Epidermal melanocyte (primary cell): Measurements from ENCODE around the gene POLE2.
"Not testable (repeated sequence)": the region's sequence is repeated elsewhere in the genome, so short reads cannot be mapped to it uniquely, and the experiment has no call there.

Experiments
- DNase-seq: peaks from one replicate; pipeline ENCODE4 v3.0.0; 2011; ENCODE audit warnings: low spot score; ENCODE audit not compliant: insufficient read length

Gene POLE2

DNA sequence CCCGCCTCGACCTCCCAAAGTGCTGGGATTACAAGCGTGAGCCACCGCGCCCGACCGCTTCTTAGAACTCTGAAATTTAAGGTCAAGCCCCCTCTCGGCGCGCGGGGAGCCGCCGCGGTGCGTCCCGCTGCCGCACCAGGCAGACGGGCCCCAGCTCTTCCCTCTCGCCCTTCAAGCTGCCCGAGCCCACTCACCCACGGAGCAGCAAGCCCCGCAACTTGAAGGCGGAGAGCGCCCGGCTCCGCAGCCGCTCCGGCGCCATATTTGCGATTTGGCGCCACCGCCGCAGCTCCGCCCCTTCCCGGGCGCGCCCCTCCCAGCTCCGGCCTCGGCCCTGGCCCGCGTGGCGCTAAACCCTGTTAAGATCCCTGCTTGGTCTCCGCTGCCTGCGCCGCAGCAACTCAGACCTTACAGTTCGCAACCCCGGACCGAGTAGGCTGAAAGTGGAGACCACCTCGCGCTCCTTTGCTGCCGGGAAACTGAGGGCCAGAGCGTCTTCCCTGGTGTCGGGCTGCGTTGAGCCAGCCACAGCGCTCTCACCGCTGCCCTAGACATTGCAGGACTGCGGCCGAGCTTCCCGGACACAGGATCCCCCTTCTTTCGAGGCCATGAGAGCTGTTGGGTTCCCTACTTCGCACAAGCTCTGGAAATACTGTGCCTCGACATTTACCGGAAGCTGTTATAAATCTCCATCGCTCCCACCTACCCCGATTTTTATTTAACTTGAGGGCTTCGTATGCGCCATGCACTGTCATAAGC is at the start of gene POLE2:
Gene POLE2, minus strand, starts transcription at position 273 of the 759 bp plus-strand sequence. Its CDS starts 11 bp downstream, at position 262.
- DNase-seq: peak; percentile 42

- not testable (repeated sequence) for DNase-seq
These were observed 47.7 kb upstream of the POLE2 start for GRCh38 chr14:49735669-49736068.

GRCh38 chr14:49733836-49734235 is 45.8 kb upstream of the POLE2 start:
- no peak for DNase-seq

DNA sequence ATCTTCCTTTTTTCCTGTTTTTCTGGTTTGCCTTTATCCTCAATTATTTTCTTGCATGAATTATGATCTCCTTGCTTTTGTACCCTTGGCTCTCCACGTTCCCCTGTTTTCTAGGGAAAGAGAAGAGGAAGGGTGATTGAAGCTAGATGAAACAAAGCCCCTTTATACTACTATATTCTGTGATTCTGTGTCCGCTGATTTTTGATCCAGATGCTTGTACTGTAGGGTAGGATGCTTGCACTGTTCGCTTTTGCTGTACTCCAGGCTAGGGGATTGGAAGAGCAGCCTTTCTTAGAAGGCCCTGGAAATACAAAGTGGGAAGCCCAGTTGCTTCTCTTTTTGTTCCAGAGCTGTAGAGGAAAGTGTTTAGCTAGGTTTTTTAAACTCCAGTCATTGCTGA is 44.9 kb upstream of the POLE2 start:
- no peak for DNase-seq

- DNase-seq: no peak
These were observed 39.2 kb upstream of the POLE2 start for GRCh38 chr14:49727171-49727570.

- not testable (repeated sequence) for DNase-seq
These were observed 33.9 kb upstream of the POLE2 start for GRCh38 chr14:49721733-49722435.

- DNase-seq: no peak
These were observed 32.7 kb upstream of the POLE2 start for GRCh38 chr14:49720744-49721143.

DNA sequence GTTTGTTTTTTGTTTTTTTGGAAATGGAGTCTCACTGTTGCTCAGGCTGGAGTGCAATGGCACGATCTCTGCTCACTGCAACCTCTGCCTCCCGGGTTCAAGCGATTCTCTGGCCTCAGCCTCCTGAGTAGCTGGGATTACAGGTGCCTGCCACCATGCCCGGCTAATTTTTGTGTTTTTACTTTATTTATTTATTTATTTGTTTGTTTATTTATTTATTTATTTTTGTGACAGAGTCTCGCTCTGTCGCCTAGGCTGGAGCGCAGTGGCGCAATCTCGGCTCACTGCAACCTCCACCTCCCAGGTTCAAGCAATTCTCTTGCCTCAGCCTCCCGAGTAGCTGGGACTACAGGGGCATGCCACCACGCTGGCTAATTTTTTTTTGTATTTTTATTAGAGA is 23.0 kb upstream of the POLE2 start:
- DNase-seq: not testable (repeated sequence)

GRCh38 chr14:49704471-49704870 is 16.5 kb upstream of the POLE2 start:
- not testable (repeated sequence) for DNase-seq

DNA sequence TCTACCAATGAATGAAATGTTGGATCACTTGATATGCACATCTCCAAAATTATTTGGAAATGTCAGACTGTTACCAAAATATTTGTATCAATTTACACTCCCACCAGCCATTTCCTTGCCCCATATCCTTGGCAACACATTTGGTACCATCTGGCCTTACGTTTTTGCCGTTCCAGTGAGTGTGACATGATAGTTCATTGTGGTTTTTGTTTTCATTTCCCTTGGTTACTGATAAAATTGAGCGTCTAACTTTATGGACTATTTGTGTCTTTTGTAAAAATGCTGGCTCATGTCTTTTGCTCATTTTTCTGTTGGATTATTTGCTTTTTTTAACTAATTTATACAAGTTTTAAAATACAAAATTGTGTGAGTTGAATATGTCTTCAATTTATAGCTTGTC is 16.0 kb upstream of the POLE2 start:
- no peak for DNase-seq

DNA sequence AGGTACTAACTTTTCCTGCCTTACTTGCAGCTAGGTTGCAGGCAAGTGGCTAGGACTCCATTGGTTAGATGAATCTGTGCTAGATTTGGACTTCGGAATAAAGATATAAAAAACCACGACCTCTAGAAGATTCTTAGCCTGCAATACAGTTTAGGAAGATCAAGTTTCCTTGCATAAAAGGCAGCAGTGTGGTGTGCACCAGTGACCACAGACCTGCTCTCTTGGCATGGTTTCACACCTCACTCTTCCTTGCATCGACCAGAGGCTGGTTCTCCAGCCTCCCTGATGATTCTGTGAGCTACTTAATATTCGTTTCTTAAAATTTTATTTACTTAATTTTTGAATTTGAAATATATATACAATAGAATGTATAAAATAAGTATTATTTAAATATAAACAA is 14.7 kb upstream of the POLE2 start:
- DNase-seq: no peak

- not testable (repeated sequence) for DNase-seq
These were observed 5.7 kb upstream of the POLE2 start for GRCh38 chr14:49693735-49694124.

GRCh38 chr14:49692811-49693734 is 5.1 kb upstream of the POLE2 start, which contains the start of gene KLHDC1:
Gene KLHDC1, plus strand, starts transcription at chr14:49693120. Its CDS starts 75 bp downstream, at chr14:49693195.
- peak; percentile 56 for DNase-seq

DNA sequence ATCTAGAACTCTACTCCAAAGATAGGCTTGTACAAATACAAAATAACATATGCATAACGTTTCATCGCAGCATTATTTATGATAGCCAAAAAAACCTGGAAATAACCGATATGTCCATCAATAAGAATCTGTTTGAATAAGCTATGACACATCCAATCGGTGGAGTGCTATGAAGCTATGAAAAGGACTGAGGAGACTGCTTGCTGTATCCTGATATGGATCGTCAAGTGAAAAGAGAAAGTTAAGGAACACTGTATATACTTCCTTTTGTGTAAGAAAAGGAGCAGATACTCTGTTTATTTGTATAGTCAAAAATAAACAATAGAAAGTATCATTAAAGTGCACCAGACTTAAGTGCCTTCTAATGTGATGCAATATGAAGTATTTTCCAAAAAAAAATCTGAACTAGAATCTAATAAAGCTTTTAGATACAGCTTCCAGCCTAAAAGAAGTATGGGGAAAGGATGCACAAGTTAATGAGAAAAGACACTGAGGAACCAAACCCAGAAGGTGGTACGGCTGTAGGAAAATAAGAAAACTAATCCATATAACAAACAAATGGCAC is 4.3 kb upstream of the POLE2 start:
- no peak for DNase-seq

DNA sequence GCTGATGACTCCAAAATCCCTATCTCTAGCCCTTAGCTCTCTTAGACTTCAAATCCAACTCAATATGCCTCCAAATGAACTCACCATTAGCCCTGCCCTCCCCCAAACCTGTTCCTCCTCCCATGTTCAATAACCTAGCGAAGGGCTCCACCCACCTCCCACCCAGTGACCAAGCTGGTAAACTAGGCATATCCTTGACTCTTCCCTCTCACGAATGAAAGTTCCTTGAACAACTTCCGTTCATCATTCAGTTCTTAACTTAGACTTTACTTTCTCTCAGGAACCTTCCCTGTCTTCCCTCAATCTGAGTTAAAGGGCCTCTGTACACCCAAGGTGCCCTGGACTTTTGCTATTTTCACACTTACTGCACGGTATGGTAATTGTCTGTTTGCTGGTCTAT is 3.0 kb upstream of the POLE2 start:
- no peak for DNase-seq

DNA sequence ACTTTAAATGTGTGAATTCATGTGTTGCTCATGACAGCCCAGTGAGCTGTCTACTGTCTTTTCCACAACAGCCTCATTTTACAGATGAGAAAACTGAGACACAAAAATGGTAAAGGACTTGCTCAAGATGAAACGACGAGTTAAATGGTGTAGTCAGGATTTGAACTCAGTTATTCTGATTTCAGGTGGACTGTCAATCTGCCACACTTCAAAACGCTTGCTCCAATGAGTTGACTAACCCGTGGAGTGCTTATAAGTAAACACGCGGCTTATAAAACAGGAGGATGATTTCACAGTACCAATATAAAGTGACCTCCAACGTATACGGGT is 652 bp upstream of the POLE2 start:
- DNase-seq: no peak

GRCh38 chr14:49686425-49686824 is 1.6 kb downstream of the POLE2 start:
- no peak for DNase-seq

GRCh38 chr14:49679271-49679670 is 8.7 kb downstream of the POLE2 start:
- no peak for DNase-seq

GRCh38 chr14:49677643-49678042 is 10.4 kb downstream of the POLE2 start:
- DNase-seq: no peak

DNA sequence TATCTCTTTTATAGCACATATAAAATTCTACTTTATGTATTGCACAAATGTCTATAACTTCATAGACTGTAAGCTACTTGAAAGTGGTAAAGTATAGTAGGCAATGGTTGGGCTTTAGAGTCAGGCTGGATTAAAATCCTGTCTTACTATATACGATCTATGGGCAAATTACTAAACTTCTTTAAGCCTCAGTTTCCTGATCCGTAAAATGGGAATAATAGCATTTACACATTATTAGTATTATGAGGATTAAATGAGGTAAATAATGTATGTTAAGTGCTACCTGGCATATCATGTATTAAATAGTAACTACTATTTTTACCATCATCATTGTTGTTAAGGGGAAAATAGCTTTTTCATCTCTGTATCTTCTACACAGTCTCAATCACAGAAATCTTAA is 14.4 kb downstream of the POLE2 start:
- no peak for DNase-seq

DNA sequence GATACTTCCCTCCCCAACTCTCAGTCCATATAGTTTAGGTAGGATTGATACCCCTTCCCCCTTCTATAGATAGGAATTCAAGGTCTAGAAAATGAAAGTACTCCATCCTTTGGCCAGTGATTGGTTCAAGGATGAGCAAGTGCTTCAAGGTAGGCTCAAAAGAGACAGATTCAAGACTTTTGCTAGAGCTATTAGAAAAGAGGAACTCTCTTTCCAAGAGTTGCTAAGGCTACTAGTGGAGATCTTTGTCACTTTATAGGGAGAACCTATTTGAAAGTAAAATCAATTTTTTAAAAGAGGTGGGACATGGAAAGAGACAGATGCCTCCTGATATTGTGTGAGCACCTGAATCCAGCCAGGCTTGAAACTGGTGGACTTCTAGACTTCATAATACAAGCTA is 17.5 kb downstream of the POLE2 start:
- no peak for DNase-seq
